HG03108 (cell line): ENCODE results near the gene MRPL33.
"Not testable (repeated sequence)": the region's sequence is repeated elsewhere in the genome, so short reads cannot be mapped to it uniquely, and the experiment has no call there.

Experiments
- ATAC-seq: cut with Tn5 transposase; IDR thresholded peaks from one replicate; pipeline ENCODE4 v1.9.1; 2021; ENCODE audit warnings: moderate library complexity; ENCODE audit not compliant: unreplicated experiment

The MRPL33 gene

GRCh38 chr2:27739058-27739373, 32.5 kb upstream of the MRPL33 start:
- no peak for ATAC-seq

GRCh38 chr2:27741673-27742072, 29.8 kb upstream of the MRPL33 start:
- no peak for ATAC-seq

GRCh38 chr2:27742571-27742970, 28.9 kb upstream of the MRPL33 start:
- no peak for ATAC-seq

GRCh38 chr2:27745494-27745893, 26.0 kb upstream of the MRPL33 start:
- ATAC-seq, result not testable (repeated sequence)

GRCh38 chr2:27746325-27746724, 25.2 kb upstream of the MRPL33 start:
- ATAC-seq, result no peak

- no peak for ATAC-seq
Measured at GRCh38 chr2:27747827-27748352, 23.6 kb upstream of the MRPL33 start.

- ATAC-seq, result not testable (repeated sequence)
Measured at GRCh38 chr2:27748803-27749554, 22.5 kb upstream of the MRPL33 start.

- no peak for ATAC-seq
Measured at GRCh38 chr2:27751377-27751776, 20.1 kb upstream of the MRPL33 start.

- ATAC-seq, result no peak
Measured at GRCh38 chr2:27752551-27753237, 18.8 kb upstream of the MRPL33 start.

- ATAC-seq, result no peak
Measured at GRCh38 chr2:27754138-27754588, 17.4 kb upstream of the MRPL33 start.

GRCh38 chr2:27754831-27755230, 16.7 kb upstream of the MRPL33 start:
- ATAC-seq, result no peak

- no peak for ATAC-seq
Measured at GRCh38 chr2:27756091-27756490, 15.4 kb upstream of the MRPL33 start.

- no peak for ATAC-seq
Measured at GRCh38 chr2:27756544-27757498, 14.7 kb upstream of the MRPL33 start.

- ATAC-seq, result no peak
Measured at GRCh38 chr2:27762951-27763906, 8.3 kb upstream of the MRPL33 start.

GRCh38 chr2:27763907-27764267, 7.6 kb upstream of the MRPL33 start:
- ATAC-seq, result no peak

GRCh38 chr2:27764526-27764925, 7.0 kb upstream of the MRPL33 start:
- ATAC-seq, result not testable (repeated sequence)

- ATAC-seq, result no peak
Measured at GRCh38 chr2:27765621-27766286, 5.8 kb upstream of the MRPL33 start.

GRCh38 chr2:27766287-27766661, 5.2 kb upstream of the MRPL33 start:
- no peak for ATAC-seq

GRCh38 chr2:27771202-27771547, 344 bp upstream of the MRPL33 start:
- ATAC-seq, result no peak

- no peak for ATAC-seq
Measured at GRCh38 chr2:27772804-27773203, 1.3 kb downstream of the MRPL33 start.
